Measurements from ENCODE around the gene EZH2. TPM values are rescaled to one million over a fixed set of nuclear protein-coding genes. Genes with fewer than 3 reads are reported as not detected.

Gene EZH2
- total RNA-seq, 2 donors from 2014 or later = 2.3 to 8.6 TPM

DNA sequence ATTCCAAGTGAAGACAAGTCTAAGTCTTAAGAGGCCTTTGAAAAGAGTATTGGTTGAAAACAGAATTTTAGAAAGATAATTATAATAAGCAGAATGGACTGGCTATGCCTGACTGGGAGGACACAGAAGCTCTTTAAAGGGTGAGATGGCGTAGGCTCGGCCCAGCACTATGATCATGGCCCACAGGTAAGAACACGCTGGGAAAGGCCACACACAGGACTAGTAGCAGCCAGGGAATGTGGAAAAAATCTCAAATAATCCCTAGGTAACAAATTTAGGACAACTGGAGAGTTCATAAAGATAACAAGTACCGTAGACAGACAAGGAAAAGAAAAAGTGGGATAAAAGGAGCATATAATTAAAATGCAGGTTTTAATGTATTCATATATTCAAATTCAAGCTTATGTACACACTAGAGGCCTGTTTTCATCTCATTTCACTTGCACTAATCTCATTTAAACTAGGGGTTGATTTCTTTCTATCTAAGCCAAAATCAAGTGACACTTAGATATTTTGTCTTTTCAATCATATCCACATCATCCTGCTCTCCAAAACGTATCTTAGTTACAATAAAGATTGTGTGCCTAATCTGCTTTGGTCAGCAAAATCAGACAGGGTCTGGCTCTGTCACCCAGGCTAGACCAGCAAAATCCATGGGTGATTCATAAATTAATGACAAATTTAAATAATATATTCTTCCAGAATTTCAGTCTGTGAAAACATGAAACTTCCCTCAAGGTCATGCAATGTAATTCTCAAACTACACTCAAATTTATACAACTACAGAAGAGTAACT, 53.0 kb downstream of the EZH2 start:
- intact Hi-C loops (cut with DNase I) = no loop called here

DNA sequence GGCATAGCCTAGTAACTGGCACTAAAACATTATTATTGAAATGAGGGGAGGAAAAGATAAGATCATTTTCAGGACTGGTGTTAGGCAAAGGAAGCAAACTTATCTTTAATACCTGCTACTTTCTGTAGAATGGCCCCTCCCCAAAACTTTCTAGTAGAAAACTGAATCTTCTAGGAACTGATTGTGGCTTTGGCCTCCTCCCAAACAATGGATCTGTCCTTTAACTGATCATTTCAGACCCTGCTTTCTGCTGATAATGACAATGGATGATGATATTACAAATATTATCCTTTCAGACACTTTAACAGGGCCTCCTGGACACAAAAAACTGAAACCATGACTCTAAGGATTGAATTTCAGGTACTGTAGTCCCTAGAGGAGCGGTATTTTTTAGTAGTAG, 55.1 kb downstream of the EZH2 start:
- H3K36me3 ChIP-seq = no peaks in the 10 kb centered on the region
- H3K9me3 ChIP-seq = no peaks in the 10 kb centered on the region
- intact Hi-C loops (cut with DNase I) = no loop called here
- TF ChIP-seq POLR2A (IDR thresholded peaks at IDR 0.05) = no peak
- TF ChIP-seq CTCF (IDR thresholded peaks at IDR 0.05) = no peak
- no peak for TF ChIP-seq POLR2AphosphoS5 (IDR thresholded peaks at IDR 0.05)
- no peaks in the 10 kb centered on the region for H3K4me1 ChIP-seq (replicated peaks)
- no peaks in the 10 kb centered on the region for H3K27me3 ChIP-seq (replicated peaks; ENCODE audit: insufficient read depth)
- DNase-seq (ENCODE audit: low spot score) = no peak
- 98% methylated on average over 1 of the region's 1 CpG for WGBS
- H3K4me3 ChIP-seq = no peak overlapping the region
- H3K27ac ChIP-seq = no peak overlapping the region

More for the DNA sequence above, 53.0 kb downstream of the EZH2 start:
- TF ChIP-seq POLR2AphosphoS5 (IDR thresholded peaks at IDR 0.05) (no peak), POLR2A (IDR thresholded peaks at IDR 0.05) (no peak), CTCF (IDR thresholded peaks at IDR 0.05) (no peak)
- DNase-seq (ENCODE audit: low spot score) = no peak
- H3K9me3 ChIP-seq = no peaks in the 10 kb centered on the region
- no peaks in the 10 kb centered on the region for H3K4me1 ChIP-seq (replicated peaks)
- H3K27ac ChIP-seq = no peak overlapping the region
- no peaks in the 10 kb centered on the region for H3K36me3 ChIP-seq
- WGBS = 90% methylated on average over 5 of the region's 5 CpGs
- no peak overlapping the region for H3K4me3 ChIP-seq
- H3K27me3 ChIP-seq (replicated peaks; ENCODE audit: insufficient read depth) = no peaks in the 10 kb centered on the region

DNA sequence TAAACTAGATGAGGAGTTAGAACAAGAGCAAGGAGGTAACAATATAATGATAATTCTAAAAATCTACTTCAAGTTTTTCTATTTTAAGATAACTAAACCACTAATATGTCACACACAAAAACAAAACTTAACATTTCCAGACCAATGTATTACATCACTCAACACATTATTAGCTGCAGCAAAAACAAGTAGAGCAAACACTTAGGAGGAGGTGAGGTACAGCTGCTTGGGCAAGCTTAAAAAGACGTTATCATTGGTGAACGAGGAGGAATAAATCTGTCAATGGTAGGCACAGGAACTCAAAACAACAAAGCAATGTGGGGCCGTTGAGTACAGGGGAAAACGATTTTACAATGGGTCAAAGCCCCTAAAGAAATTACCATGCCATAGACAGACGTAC, 58.8 kb downstream of the EZH2 start:
- intact Hi-C loops (cut with DNase I) = no loop called here
- TF ChIP-seq CTCF (IDR thresholded peaks at IDR 0.05) (no peak), POLR2A (IDR thresholded peaks at IDR 0.05) (no peak), POLR2AphosphoS5 (IDR thresholded peaks at IDR 0.05) (no peak)
- Histone ChIP-seq H3K36me3 (no peaks in the 10 kb centered on the region), H3K4me1 (replicated peaks) (no peaks in the 10 kb centered on the region), H3K27me3 (replicated peaks; ENCODE audit: insufficient read depth) (no peaks in the 10 kb centered on the region), H3K9me3 (no peaks in the 10 kb centered on the region), H3K27ac (no peak overlapping the region), H3K4me3 (no peak overlapping the region)
- no peak for DNase-seq (ENCODE audit: low spot score)
- 51% methylated on average over 5 of the region's 5 CpGs for whole genome bisulfite sequencing

DNA sequence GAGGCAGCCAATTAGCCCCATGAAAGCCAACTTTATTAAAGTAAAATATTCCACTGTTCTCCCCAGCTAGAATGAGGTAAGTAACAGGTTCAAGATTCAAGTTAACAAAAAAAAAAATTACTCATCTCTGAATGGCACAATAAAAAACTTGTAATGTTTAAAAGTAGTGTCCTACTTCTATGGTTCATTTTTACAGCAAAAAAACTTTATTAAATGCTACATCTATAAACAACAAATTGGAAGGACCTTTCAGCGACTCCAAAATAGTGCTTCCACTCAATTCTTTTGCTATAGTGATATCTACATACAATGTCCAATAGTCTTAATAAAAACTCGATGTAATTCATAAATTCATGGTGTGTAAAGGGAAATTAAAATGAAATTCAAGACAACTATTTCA, 59.2 kb downstream of the EZH2 start:
- Histone ChIP-seq H3K9me3 (no peaks in the 10 kb centered on the region), H3K27ac (no peak overlapping the region), H3K27me3 (replicated peaks; ENCODE audit: insufficient read depth) (no peaks in the 10 kb centered on the region), H3K36me3 (no peaks in the 10 kb centered on the region), H3K4me1 (replicated peaks) (no peaks in the 10 kb centered on the region), H3K4me3 (no peak overlapping the region)
- TF ChIP-seq CTCF (IDR thresholded peaks at IDR 0.05) (no peak), POLR2AphosphoS5 (IDR thresholded peaks at IDR 0.05) (no peak), POLR2A (IDR thresholded peaks at IDR 0.05) (no peak)
- WGBS = 97% methylated on average over 2 of the region's 2 CpGs
- intact Hi-C loops (cut with DNase I) = no loop called here
- no peak for DNase-seq (ENCODE audit: low spot score)

GRCh38 chr7:148821422-148821821, 62.7 kb downstream of the EZH2 start:
- H3K9me3 ChIP-seq = no peaks in the 10 kb centered on the region
- H3K4me3 ChIP-seq = no peak overlapping the region
- no peak for TF ChIP-seq POLR2A (IDR thresholded peaks at IDR 0.05)
- H3K27me3 ChIP-seq (replicated peaks; ENCODE audit: insufficient read depth) = no peaks in the 10 kb centered on the region
- H3K36me3 ChIP-seq = no peaks in the 10 kb centered on the region
- intact Hi-C loops (cut with DNase I) = no loop called here
- no peak for DNase-seq (ENCODE audit: low spot score)
- H3K4me1 ChIP-seq (replicated peaks) = no peaks in the 10 kb centered on the region
- WGBS = 95% methylated on average over 2 of the region's 2 CpGs
- H3K27ac ChIP-seq = no peak overlapping the region

Measured in prostate gland (tissue), 2 donors.